MCF 10A (cell line): ENCODE data around the gene CLIC1. TPM values are rescaled to one million over a fixed set of nuclear protein-coding genes. Genes with fewer than 3 reads are reported as not detected.

Experiments
- BruUV-seq: library from RNA; stranded (reverse); fragments of 400-500 nt; replicated peaks from 2 replicates; lab custom pipeline; 2021; lab: Mats Ljungman, UMichigan
- CTCF ChIA-PET: fragments of 300-600 bp; sonication (Branson Sonifier 250); formaldehyde crosslinking; extraction: SDS; loops from one replicate; lab custom pipeline; 2021; ENCODE audit warnings: antibody characterized with exemption, inconsistent platforms; lab: Yijun Ruan, JAX
- POLR2A ChIA-PET: fragments of 300-600, 350-650 bp; sonication (Branson Sonifier 250); formaldehyde crosslinking; extraction: SDS; loops from one replicate; lab custom pipeline; 2020; ENCODE audit warnings: antibody characterized with exemption, inconsistent platforms; lab: Yijun Ruan, JAX
- DNase-seq: peaks from one replicate; pipeline ENCODE4 v3.0.0-alpha.2; 2018; ENCODE audit not compliant: unreplicated experiment
- H3K27ac Mint-ChIP-seq: one replicate; pipeline ENCODE4 v1.8.0; 2022; ENCODE audit warnings: mild to moderate bottlenecking, low read depth, mixed read lengths; ENCODE audit not compliant: unreplicated experiment
- H3K27me3 Mint-ChIP-seq: one replicate; pipeline ENCODE4 v1.8.0; 2022; ENCODE audit warnings: mixed read lengths; ENCODE audit not compliant: insufficient read depth, unreplicated experiment
- H3K36me3 Mint-ChIP-seq: one replicate; pipeline ENCODE4 v1.8.0; 2022; ENCODE audit warnings: mild to moderate bottlenecking, moderate library complexity, mixed read lengths; ENCODE audit not compliant: insufficient read depth, unreplicated experiment
- H3K4me1 Mint-ChIP-seq: one replicate; pipeline ENCODE4 v1.8.0; 2022; ENCODE audit warnings: mixed read lengths; ENCODE audit not compliant: insufficient read depth, unreplicated experiment
- H3K4me3 Mint-ChIP-seq: one replicate; pipeline ENCODE4 v1.8.0; 2022; ENCODE audit warnings: mild to moderate bottlenecking, moderate library complexity, mixed read lengths; ENCODE audit not compliant: unreplicated experiment
- H3K9me3 Mint-ChIP-seq: one replicate; pipeline ENCODE4 v1.8.0; 2022; ENCODE audit warnings: mixed read lengths; ENCODE audit not compliant: unreplicated experiment
- CTCF ChIP-seq: fragments of 200-600 bp; IDR thresholded peaks from one replicate; pipeline ENCODE4 v1.8.0; 2022; ENCODE audit warnings: antibody characterized with exemption, mild to moderate bottlenecking; ENCODE audit not compliant: unreplicated experiment
- intact Hi-C: fragments of 100-400 bp; cut with micrococcal nuclease; formaldehyde crosslinking; loops from 2 replicates; pipeline ENCODE4 v1.14.1; 2022
- total RNA-seq: library from RNA; stranded (reverse); gene quantifications from 2 replicates; pipeline ENCODE4 v1.2.3, GENCODE V29; 2022

CLIC1 gene
- total RNA-seq, 1 experiment from 2014 or later = 511 TPM

GRCh38 chr6:31765559-31765909 is 29.2 kb upstream of the CLIC1 start:
- intact Hi-C loops = no loop called here
- Mint-ChIP-seq H3K9me3 (no peaks in the 10 kb centered on the region), H3K4me3 (no peak overlapping the region), H3K27me3 (no peaks in the 10 kb centered on the region), H3K27ac (no peak overlapping the region), H3K36me3 (no peaks in the 10 kb centered on the region), H3K4me1 (no peaks in the 10 kb centered on the region)
- no peak for DNase-seq
- ChIA-PET CTCF (no interaction called here), POLR2A (interaction anchor here (0.8 kb wide), 1 partner anchor 13 kb away, joined by 3 read pairs; no protein-coding TSS in a partner anchor)
- no peak for TF ChIP-seq CTCF
- no TSS peak for BruUV-seq

GRCh38 chr6:31764198-31764597 is 27.9 kb upstream of the CLIC1 start:
- intact Hi-C loops = no loop called here
- ChIA-PET POLR2A (interaction anchor here (1.1 kb wide), 1 partner anchor 11 kb away, joined by 3 read pairs; no protein-coding TSS in a partner anchor), CTCF (no interaction called here)
- TF ChIP-seq CTCF = no peak
- Mint-ChIP-seq H3K9me3 (no peaks in the 10 kb centered on the region), H3K4me3 (no peak overlapping the region), H3K4me1 (no peaks in the 10 kb centered on the region), H3K36me3 (no peaks in the 10 kb centered on the region), H3K27me3 (no peaks in the 10 kb centered on the region), H3K27ac (no peak overlapping the region)
- no peak for DNase-seq
- BruUV-seq = no TSS peak

GRCh38 chr6:31763619-31763940 is 27.2 kb upstream of the CLIC1 start:
- H3K27ac Mint-ChIP-seq = no peak overlapping the region
- no peaks in the 10 kb centered on the region for H3K27me3 Mint-ChIP-seq
- intact Hi-C loops = no loop called here
- DNase-seq = peak; percentile 26
- no peaks in the 10 kb centered on the region for H3K4me1 Mint-ChIP-seq
- no TSS peak for BruUV-seq
- CTCF ChIA-PET = interaction anchor here (0.7 to 1.2 kb wide), 3 partner anchors 27 to 987 kb away, joined by 3 to 4 read pairs (median 3); no protein-coding TSS in a partner anchor
- POLR2A ChIA-PET = interaction anchor here (1.1 kb wide), 1 partner anchor 11 kb away, joined by 3 read pairs; no protein-coding TSS in a partner anchor
- no peak overlapping the region for H3K4me3 Mint-ChIP-seq
- no peaks in the 10 kb centered on the region for H3K36me3 Mint-ChIP-seq
- TF ChIP-seq CTCF = no peak
- H3K9me3 Mint-ChIP-seq = no peaks in the 10 kb centered on the region

GRCh38 chr6:31762878-31763618 is 26.7 kb upstream of the CLIC1 start:
- H3K9me3 Mint-ChIP-seq = no peaks in the 10 kb centered on the region
- H3K27me3 Mint-ChIP-seq = no peaks in the 10 kb centered on the region
- no peak for DNase-seq
- ChIA-PET CTCF (interaction anchor here (0.7 to 1.2 kb wide), 3 partner anchors 28 to 988 kb away, joined by 3 to 4 read pairs (median 3); no protein-coding TSS in a partner anchor), POLR2A (interaction anchor here (1.1 kb wide), 1 partner anchor 10 kb away, joined by 3 read pairs; no protein-coding TSS in a partner anchor)
- intact Hi-C loops = no loop called here
- TF ChIP-seq CTCF = no peak
- no peak overlapping the region for H3K27ac Mint-ChIP-seq
- no peaks in the 10 kb centered on the region for H3K36me3 Mint-ChIP-seq
- BruUV-seq = no TSS peak
- no peaks in the 10 kb centered on the region for H3K4me1 Mint-ChIP-seq
- H3K4me3 Mint-ChIP-seq = no peak overlapping the region
